Naive thymus-derived CD8-positive, alpha-beta T cell (primary cell): ENCODE results near the gene C2orf68. TPM values are rescaled to one million over a fixed set of nuclear protein-coding genes. Genes with fewer than 3 reads are reported as not detected.
"Not testable (repeated sequence)": the region's sequence is repeated elsewhere in the genome, so short reads cannot be mapped to it uniquely, and the experiment has no call there.

Source experiments
- ATAC-seq, 2 donors: fragments of 150-1000 bp; cut with Tn5 transposase in 1 of 2; sonication (Bioruptor Pico), chemical (Tn5 transposase) in 1 of 2; 1 replicate in 1 of 2; 2 replicates in 1 of 2; pipeline ENCODE4 v1.10.0; 2021; ENCODE audit warnings: mild to moderate bottlenecking in 2 of 2, moderate library complexity in 2 of 2
- POLR2A ChIA-PET: fragments of 350-600 bp; sonication (Branson Sonifier 250); formaldehyde crosslinking; loops from one replicate; lab custom pipeline; 2021; ENCODE audit warnings: antibody characterized with exemption; lab: Charles Lee
- DNase-seq, 10 donors: peaks; one replicate each; pipeline versions ENCODE4 v3.0.0 to v3.0.0-alpha.2; 2020 to 2022
- H3K27ac Mint-ChIP-seq, 10 donors: one replicate each; pipeline ENCODE4 v1.8.0; 2020 to 2022; ENCODE audit warnings: mild to moderate bottlenecking in 10 of 10, mixed read lengths in 10 of 10, moderate library complexity in 4 of 10, inconsistent platforms in 1 of 10
- H3K27me3 Mint-ChIP-seq, 5 donors: one replicate each; pipeline ENCODE4 v1.8.0; 2021 to 2022; ENCODE audit warnings: mixed read lengths in 5 of 5
- H3K36me3 Mint-ChIP-seq, 3 donors: one replicate each; pipeline ENCODE4 v1.8.0; 2020 to 2022; ENCODE audit warnings: mixed read lengths in 3 of 3, mild to moderate bottlenecking in 2 of 3, inconsistent platforms in 1 of 3
- H3K4me1 Mint-ChIP-seq, 4 donors: one replicate each; pipeline ENCODE4 v1.8.0; 2021 to 2022; ENCODE audit warnings: mixed read lengths in 4 of 4
- H3K4me3 Mint-ChIP-seq, 10 donors: one replicate each; pipeline ENCODE4 v1.8.0; 2020 to 2022; ENCODE audit warnings: mild to moderate bottlenecking in 10 of 10, mixed read lengths in 10 of 10, moderate library complexity in 6 of 10, inconsistent platforms in 1 of 10
- H3K9me3 Mint-ChIP-seq, 9 donors: one replicate each; pipeline ENCODE4 v1.8.0; 2020 to 2022; ENCODE audit warnings: mixed read lengths in 9 of 9, mild to moderate bottlenecking in 3 of 9, inconsistent platforms in 1 of 9, moderate library complexity in 1 of 9
- polyA plus RNA-seq, 3 donors: library from polyadenylated mRNA; unstranded; fragments of 300-500 nt; fragmentation: Illumina TruSeq; gene quantifications; one replicate each; pipeline ENCODE4 v1.2.3, GENCODE V29; 2021
- total RNA-seq, 8 experiments: library from RNA in 2 of 8; stranded (reverse) in 2 of 8; gene quantifications; one replicate each; pipeline ENCODE4 v1.2.3 and lab custom pipeline; 2021 to 2026

Gene C2orf68
- total and polyA plus RNA-seq, 5 experiments from 2014 or later: 15.7 to 95.2 (median 21.1) TPM

- POLR2A ChIA-PET: interaction anchor here (1.4 kb wide), 1 partner anchor 9 kb away, joined by 3 read pairs; the partner anchor contains the start of gene C2orf68
- H3K9me3 Mint-ChIP-seq: no peaks in the 10 kb centered on the region
- H3K27me3 Mint-ChIP-seq: no peaks in the 10 kb centered on the region
- no peak for DNase-seq
- H3K4me1 Mint-ChIP-seq: peaks cover 4 to 31% (median 19%) of the 10 kb centered on the region in 4 donors
- H3K4me3 Mint-ChIP-seq: no peak overlapping the region
- H3K27ac Mint-ChIP-seq: peak overlapping the region in 1 of 10 donors; percentile 60
- ATAC-seq: no peak
- peaks cover 0 to 74% (median 9%) of the 10 kb centered on the region in 3 donors for H3K36me3 Mint-ChIP-seq
These were observed 9.5 kb upstream of the C2orf68 start for GRCh38 chr2:85621338-85621737.

- Mint-ChIP-seq H3K27me3 (no peaks in the 10 kb centered on the region), H3K4me3 (no peak overlapping the region), H3K36me3 (peaks cover 0 to 57% (median 7%) of the 10 kb centered on the region in 3 donors), H3K4me1 (peaks cover 6 to 35% (median 23%) of the 10 kb centered on the region in 4 donors), H3K9me3 (no peaks in the 10 kb centered on the region), H3K27ac (peak overlapping the region in 1 of 10 donors; percentile 65)
- POLR2A ChIA-PET: interaction anchor here (1.2 to 1.6 kb wide), 2 partner anchors 9 to 24 kb away, joined by 3 to 5 read pairs; partner anchors contain the start of gene RNF181
- ATAC-seq: no peak
- no peak for DNase-seq
These were observed 7.8 kb upstream of the C2orf68 start for GRCh38 chr2:85619617-85620016.

DNA sequence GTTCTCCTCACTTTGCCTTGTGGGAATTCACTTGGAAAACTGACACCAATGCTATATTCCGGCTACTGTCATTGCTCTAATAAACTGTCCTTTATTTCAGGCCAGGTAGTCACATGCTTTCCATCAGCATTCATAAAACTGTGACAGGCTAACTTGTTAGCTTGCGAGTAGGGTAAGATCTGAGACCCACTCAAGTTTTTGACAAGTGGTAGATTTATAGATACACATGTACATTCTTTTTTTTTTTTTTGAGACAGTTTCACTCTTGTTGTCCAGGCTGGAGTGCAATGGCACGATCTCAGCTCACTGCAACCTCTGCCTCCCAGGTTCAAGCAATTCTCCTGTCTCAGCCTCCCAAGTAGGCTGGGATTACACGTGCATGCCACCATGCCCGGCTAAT, 5.9 kb upstream of the C2orf68 start:
- POLR2A ChIA-PET: interaction anchor here (0.6 to 2.3 kb wide), 3 partner anchors 9 to 79 kb away, joined by 3 to 7 read pairs (median 4); partner anchors contain the start of gene MAT2A
- Mint-ChIP-seq H3K27ac (peak overlapping the region in 8 of 10 donors; percentile 22 to 96 (median 61)), H3K4me1 (peaks cover 4 to 35% (median 22%) of the 10 kb centered on the region in 4 donors), H3K4me3 (peak overlapping the region; percentile 33 to 99 (median 96)), H3K36me3 (peaks cover 0 to 40% (median 5%) of the 10 kb centered on the region in 3 donors)
- ATAC-seq, DNase-seq, H3K27me3 Mint-ChIP-seq, H3K9me3 Mint-ChIP-seq: not testable (repeated sequence)

DNA sequence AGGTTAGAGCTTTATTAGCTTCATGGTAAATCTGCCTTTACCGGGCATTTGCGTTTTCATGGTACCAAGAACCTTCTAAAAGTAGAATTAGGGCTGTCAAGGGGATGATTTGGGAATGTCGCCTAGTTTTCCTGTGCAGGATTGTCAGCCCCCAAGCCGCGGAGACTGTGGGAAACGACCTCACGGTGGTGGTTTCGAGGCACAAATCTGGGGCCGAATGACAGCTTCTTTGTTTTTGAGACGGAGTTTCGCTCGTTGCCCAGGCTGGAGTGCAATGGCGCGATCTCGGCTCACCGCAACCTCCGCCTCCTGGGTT, 3.5 kb upstream of the C2orf68 start:
- peaks cover 6 to 43% (median 30%) of the 10 kb centered on the region in 4 donors for H3K4me1 Mint-ChIP-seq
- no peak for ATAC-seq
- POLR2A ChIA-PET: interaction anchor here (0.7 to 2.7 kb wide), 10 partner anchors 9 to 288 kb away, joined by 3 to 10 read pairs (median 6); partner anchors contain the start of genes MAT2A, RNF181, TGOLN2 and TMEM150A
- peak overlapping the region in 9 of 10 donors; percentile 55 to 98 (median 96) for H3K27ac Mint-ChIP-seq
- H3K27me3 Mint-ChIP-seq: no peaks in the 10 kb centered on the region
- H3K9me3 Mint-ChIP-seq: no peaks in the 10 kb centered on the region
- H3K4me3 Mint-ChIP-seq: peak overlapping the region in 6 of 10 donors; percentile 94 to 98 (median 96)
- DNase-seq: no peak
- peaks cover 0 to 23% (median 0%) of the 10 kb centered on the region in 3 donors for H3K36me3 Mint-ChIP-seq

GRCh38 chr2:85614757-85615156, 2.9 kb upstream of the C2orf68 start:
- Mint-ChIP-seq H3K4me3 (peak overlapping the region in 3 of 10 donors; percentile 42 to 60 (median 48)), H3K27ac (peak overlapping the region in 4 of 10 donors; percentile 34 to 61 (median 52)), H3K4me1 (peaks cover 6 to 47% (median 32%) of the 10 kb centered on the region in 4 donors), H3K36me3 (peaks cover 0 to 24% (median 0%) of the 10 kb centered on the region in 3 donors)
- not testable (repeated sequence) for H3K9me3 Mint-ChIP-seq, DNase-seq, ATAC-seq, H3K27me3 Mint-ChIP-seq
- POLR2A ChIA-PET: interaction anchor here (0.8 to 2.7 kb wide), 6 partner anchors 8 to 31 kb away, joined by 3 to 10 read pairs (median 6); partner anchors contain the start of genes RNF181, TMEM150A and VAMP5

GRCh38 chr2:85613717-85614515, 2.0 kb upstream of the C2orf68 start:
- Mint-ChIP-seq H3K4me3 (peak overlapping the region in 5 of 10 donors; percentile 3 to 69 (median 46)), H3K27ac (peak overlapping the region in 5 of 10 donors; percentile 20 to 78 (median 50)), H3K4me1 (peaks cover 7 to 49% (median 33%) of the 10 kb centered on the region in 4 donors), H3K27me3 (no peaks in the 10 kb centered on the region), H3K9me3 (no peaks in the 10 kb centered on the region), H3K36me3 (peaks cover 0 to 21% (median under 1%) of the 10 kb centered on the region in 3 donors)
- no peak for ATAC-seq
- POLR2A ChIA-PET: interaction anchor here (0.6 to 2.8 kb wide), 5 partner anchors 10 to 75 kb away, joined by 3 to 23 read pairs (median 3); partner anchors contain the start of genes MAT2A and TMEM150A
- DNase-seq: no peak

GRCh38 chr2:85611217-85611704, 605 bp downstream of the C2orf68 start:
- peak overlapping the region; percentile 72 to 98 (median 95) for H3K27ac Mint-ChIP-seq
- peak overlapping the region; percentile 91 to 99 (median 98) for H3K4me3 Mint-ChIP-seq
- peak in 2 of 10 donors; percentile 25 to 30 for DNase-seq
- H3K4me1 Mint-ChIP-seq: peaks cover 12 to 43% (median 33%) of the 10 kb centered on the region in 4 donors
- ATAC-seq: peak; percentile 23 to 25
- no peaks in the 10 kb centered on the region for H3K27me3 Mint-ChIP-seq
- peaks cover 0 to 28% (median 4%) of the 10 kb centered on the region in 3 donors for H3K36me3 Mint-ChIP-seq
- no peaks in the 10 kb centered on the region for H3K9me3 Mint-ChIP-seq
- POLR2A ChIA-PET: interaction anchor here (0.7 to 2.8 kb wide), 16 partner anchors 10 to 891 kb away, joined by 3 to 31 read pairs (median 6); partner anchors contain the start of genes ELMOD3, GGCX, KDM3A and MAT2A

- Mint-ChIP-seq H3K4me3 (peak overlapping the region in 3 of 10 donors; percentile 14 to 52 (median 44)), H3K27me3 (no peaks in the 10 kb centered on the region), H3K27ac (peak overlapping the region in 5 of 10 donors; percentile 33 to 60 (median 48)), H3K4me1 (peaks cover 23 to 59% (median 51%) of the 10 kb centered on the region in 4 donors), H3K36me3 (peaks cover 0 to 28% (median 4%) of the 10 kb centered on the region in 3 donors), H3K9me3 (no peaks in the 10 kb centered on the region)
- DNase-seq: no peak
- ATAC-seq: no peak
- POLR2A ChIA-PET: interaction anchor here (0.5 to 2.5 kb wide), 5 partner anchors 12 to 69 kb away, joined by 3 to 12 read pairs (median 3); partner anchors contain the start of genes MAT2A and RNF181
These were observed 4.3 kb downstream of the C2orf68 start for GRCh38 chr2:85607268-85608215.

DNA sequence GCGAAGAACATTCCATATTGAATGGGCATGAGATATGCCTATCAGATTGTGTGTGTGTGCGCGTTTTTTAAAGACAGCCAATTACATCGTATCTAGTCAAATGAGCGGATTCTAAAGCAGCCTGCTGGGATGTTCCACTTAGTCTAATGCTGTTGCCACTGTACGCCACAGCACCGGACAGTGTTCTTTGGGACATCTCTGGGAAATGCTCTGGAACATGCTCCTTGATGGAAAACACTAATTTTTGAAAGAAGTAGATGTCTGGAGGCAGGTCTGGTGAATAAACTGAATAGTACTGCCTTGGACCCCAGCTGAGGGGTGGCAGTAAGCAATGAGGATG, 5.8 kb downstream of the C2orf68 start:
- H3K27me3 Mint-ChIP-seq: no peaks in the 10 kb centered on the region
- DNase-seq (no peak), ATAC-seq (no peak)
- H3K9me3 Mint-ChIP-seq: no peaks in the 10 kb centered on the region
- POLR2A ChIA-PET: interaction anchor here (1.1 to 8.1 kb wide), 6 partner anchors 9 to 187 kb away, joined by 3 to 67 read pairs (median 10); partner anchors contain the start of genes MAT2A, RNF181, SH2D6 and USP39
- peaks cover 24 to 60% (median 51%) of the 10 kb centered on the region in 4 donors for H3K4me1 Mint-ChIP-seq
- no peak overlapping the region for H3K4me3 Mint-ChIP-seq
- peak overlapping the region in 1 of 10 donors; percentile 45 for H3K27ac Mint-ChIP-seq
- H3K36me3 Mint-ChIP-seq: peaks cover 0 to 28% (median 4%) of the 10 kb centered on the region in 3 donors

DNA sequence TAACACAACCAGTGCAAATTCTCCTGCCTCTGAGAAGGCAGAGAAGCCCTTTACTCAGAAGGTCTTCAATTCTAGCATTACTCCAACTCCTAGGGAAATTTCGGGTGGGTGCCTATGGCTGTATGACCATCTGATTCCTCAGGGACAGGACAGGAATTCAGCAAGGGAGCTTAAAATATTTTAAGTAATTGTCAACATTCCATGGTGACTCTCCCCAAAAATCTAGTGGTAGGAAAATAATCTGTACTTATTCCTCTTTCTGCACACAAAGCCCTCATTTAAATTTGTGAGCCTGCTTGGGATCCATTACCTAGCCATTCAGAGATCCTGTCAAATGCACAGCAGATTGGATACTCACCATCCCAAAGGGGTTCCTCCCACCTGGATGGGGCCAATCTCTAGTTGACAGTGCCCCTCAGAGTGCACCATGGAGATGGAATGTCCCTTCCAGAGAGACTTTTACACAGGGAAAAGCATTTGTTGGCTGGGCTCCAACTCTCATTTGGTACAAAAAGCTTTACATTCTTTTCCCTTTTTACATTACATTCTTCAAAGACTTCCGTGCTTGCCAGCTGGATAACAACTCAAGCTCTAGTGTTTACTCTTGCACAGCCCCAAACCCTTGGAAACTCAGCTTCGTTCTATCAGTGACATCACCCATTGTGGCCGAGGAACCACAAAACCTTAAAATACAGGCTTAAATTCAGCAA, 6.3 kb downstream of the C2orf68 start:
- peak overlapping the region in 2 of 10 donors; percentile 45 to 59 for H3K27ac Mint-ChIP-seq
- POLR2A ChIA-PET: interaction anchor here (0.6 to 8.1 kb wide), 9 partner anchors 10 to 186 kb away, joined by 3 to 67 read pairs (median 5); partner anchors contain the start of genes MAT2A, RNF181, SH2D6 and USP39

More for the DNA sequence above, 6.3 kb downstream of the C2orf68 start:
- no peak for DNase-seq
- no peaks in the 10 kb centered on the region for H3K27me3 Mint-ChIP-seq
- ATAC-seq: no peak
- H3K4me1 Mint-ChIP-seq: peaks cover 24 to 60% (median 51%) of the 10 kb centered on the region in 4 donors
- peaks cover 0 to 28% (median 4%) of the 10 kb centered on the region in 3 donors for H3K36me3 Mint-ChIP-seq
- no peaks in the 10 kb centered on the region for H3K9me3 Mint-ChIP-seq
- H3K4me3 Mint-ChIP-seq: peak overlapping the region in 1 of 10 donors; percentile 55
